ENCODE results near the gene TCF7L1. TPM values are rescaled to one million over a fixed set of nuclear protein-coding genes. Genes with fewer than 3 reads are reported as not detected.

Gene TCF7L1
- total RNA-seq, 3 donors from 2014 or later: 1.3 to 22.9 (median 3.0) TPM

GRCh38 chr2:85177031-85177824, 44.0 kb downstream of the TCF7L1 start:
- TF ChIP-seq CTCF (IDR thresholded peaks at IDR 0.05): no peak
- H3K4me3 ChIP-seq: no peak overlapping the region
- no peaks in the 10 kb centered on the region for H3K9me3 ChIP-seq
- H3K4me1 ChIP-seq (ENCODE audit: low read depth): no peaks in the 10 kb centered on the region
- DNase-seq (no peak), ATAC-seq (no peak)
- H3K36me3 ChIP-seq (ENCODE audit: low read depth): no peaks in the 10 kb centered on the region
- intact Hi-C loops (cut with DNase I, micrococcal nuclease): no loop called here

GRCh38 chr2:85178154-85178553, 45.0 kb downstream of the TCF7L1 start:
- no peak overlapping the region for H3K4me3 ChIP-seq
- H3K4me1 ChIP-seq (ENCODE audit: low read depth): no peaks in the 10 kb centered on the region
- TF ChIP-seq CTCF (IDR thresholded peaks at IDR 0.05): no peak
- H3K9me3 ChIP-seq: no peaks in the 10 kb centered on the region
- ATAC-seq: no peak
- H3K36me3 ChIP-seq (ENCODE audit: low read depth): no peaks in the 10 kb centered on the region
- no peak for DNase-seq
- intact Hi-C loops (cut with DNase I, micrococcal nuclease): no loop called here

GRCh38 chr2:85178980-85179411, 45.8 kb downstream of the TCF7L1 start:
- ATAC-seq: no peak
- no peak for DNase-seq
- Histone ChIP-seq H3K4me1 (ENCODE audit: low read depth) (no peaks in the 10 kb centered on the region), H3K4me3 (no peak overlapping the region), H3K36me3 (ENCODE audit: low read depth) (no peaks in the 10 kb centered on the region), H3K9me3 (no peaks in the 10 kb centered on the region)
- intact Hi-C loops (cut with DNase I, micrococcal nuclease): no loop called here
- TF ChIP-seq CTCF (IDR thresholded peaks at IDR 0.05): no peak

GRCh38 chr2:85179541-85179940, 46.3 kb downstream of the TCF7L1 start:
- no peak for TF ChIP-seq CTCF (IDR thresholded peaks at IDR 0.05)
- ATAC-seq (no peak), DNase-seq (no peak)
- intact Hi-C loops (cut with DNase I, micrococcal nuclease): no loop called here
- Histone ChIP-seq H3K4me3 (no peak overlapping the region), H3K9me3 (no peaks in the 10 kb centered on the region), H3K36me3 (ENCODE audit: low read depth) (no peaks in the 10 kb centered on the region), H3K4me1 (ENCODE audit: low read depth) (no peaks in the 10 kb centered on the region)

- DNase-seq: no peak
- Histone ChIP-seq H3K36me3 (ENCODE audit: low read depth) (no peaks in the 10 kb centered on the region), H3K4me1 (ENCODE audit: low read depth) (no peaks in the 10 kb centered on the region), H3K4me3 (no peak overlapping the region), H3K9me3 (no peaks in the 10 kb centered on the region)
- intact Hi-C loops (cut with DNase I, micrococcal nuclease): no loop called here
- no peak for ATAC-seq
- no peak for TF ChIP-seq CTCF (IDR thresholded peaks at IDR 0.05)
These were observed 47.3 kb downstream of the TCF7L1 start for GRCh38 chr2:85180322-85181133.
